ENCODE data around the gene DNAJC6.

The DNAJC6 gene

GRCh38 chr1:65417729-65418128 is 108.4 kb downstream of the DNAJC6 start:
- Histone ChIP-seq H3K27me3 (ENCODE audit: control insufficient read depth, insufficient read depth, low read length) (no peaks in the 10 kb centered on the region), H3K4me3 (ENCODE audit: low read length) (no peak overlapping the region), H3K9me3 (ENCODE audit: control insufficient read depth, low read length) (no peaks in the 10 kb centered on the region), H3K9ac (ENCODE audit: low read length) (no peak overlapping the region), H3K4me1 (ENCODE audit: control insufficient read depth, insufficient read depth, low read length) (peaks cover 15% of the 10 kb centered on the region), H3K36me3 (ENCODE audit: control insufficient read depth, insufficient read depth, low read length) (no peaks in the 10 kb centered on the region)

- H3K9ac ChIP-seq (ENCODE audit: low read length) = no peak overlapping the region
- no peak overlapping the region for H3K4me3 ChIP-seq (ENCODE audit: low read length)
Measured at GRCh38 chr1:65418522-65419185, 109.3 kb downstream of the DNAJC6 start.

GRCh38 chr1:65419681-65420589 is 110.6 kb downstream of the DNAJC6 start:
- H3K9me3 ChIP-seq (ENCODE audit: control insufficient read depth, low read length) = no peaks in the 10 kb centered on the region
- peaks cover 22% of the 10 kb centered on the region for H3K4me1 ChIP-seq (ENCODE audit: control insufficient read depth, insufficient read depth, low read length)
- H3K9ac ChIP-seq (ENCODE audit: low read length) = peak overlapping the region; percentile 73
- no peaks in the 10 kb centered on the region for H3K27me3 ChIP-seq (ENCODE audit: control insufficient read depth, insufficient read depth, low read length)
- H3K36me3 ChIP-seq (ENCODE audit: control insufficient read depth, insufficient read depth, low read length) = no peaks in the 10 kb centered on the region
- H3K4me3 ChIP-seq (ENCODE audit: low read length) = peak overlapping the region; percentile 71

More at GRCh38 chr1:65418522-65419185, 109.3 kb downstream of the DNAJC6 start:
- Histone ChIP-seq H3K36me3 (ENCODE audit: control insufficient read depth, insufficient read depth, low read length) (no peaks in the 10 kb centered on the region), H3K27me3 (ENCODE audit: control insufficient read depth, insufficient read depth, low read length) (no peaks in the 10 kb centered on the region), H3K4me1 (ENCODE audit: control insufficient read depth, insufficient read depth, low read length) (peaks cover 22% of the 10 kb centered on the region), H3K9me3 (ENCODE audit: control insufficient read depth, low read length) (no peaks in the 10 kb centered on the region)

DNA sequence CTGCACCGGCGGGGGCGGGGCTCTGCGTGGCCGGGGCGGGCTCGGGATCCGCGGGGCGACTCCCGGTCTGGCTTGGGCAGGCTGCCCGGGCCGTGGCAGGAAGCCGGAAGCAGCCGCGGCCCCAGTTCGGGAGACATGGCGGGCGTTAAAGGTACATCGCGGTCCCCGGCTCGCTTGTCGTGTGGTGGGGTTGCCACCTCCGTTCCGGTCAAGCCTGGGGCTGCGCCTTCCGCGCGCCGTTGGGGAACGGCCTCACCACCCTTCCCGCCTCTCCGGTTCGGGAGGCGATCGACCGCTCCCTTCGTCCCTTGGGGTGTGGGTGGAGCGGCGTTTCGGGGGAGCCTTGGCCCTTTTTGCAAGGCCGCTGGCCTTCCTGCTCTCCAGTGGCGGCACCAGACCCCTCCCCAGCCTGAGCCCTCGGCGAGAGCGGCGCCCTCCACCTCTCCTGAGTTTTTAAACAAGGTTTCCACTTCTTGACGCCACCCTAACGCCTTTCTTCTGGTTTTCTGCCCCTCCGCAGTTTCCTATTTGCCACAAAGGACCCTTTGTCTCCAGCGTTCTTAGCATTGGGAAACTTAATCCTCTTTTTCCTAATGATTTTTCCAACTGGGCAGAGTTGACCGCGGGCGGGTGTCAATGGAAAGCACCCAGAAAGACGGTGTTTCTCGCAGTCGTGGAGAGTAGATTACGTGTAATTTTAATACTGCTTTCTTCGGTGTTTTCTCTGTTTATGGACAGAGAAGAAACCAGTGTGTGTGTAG is 111.4 kb downstream of the DNAJC6 start, which contains the start of the genes LEPR and LEPROT:
TSS of gene LEPR (plus strand) at position 79 of the 761 bp plus-strand sequence. CDS start 144,898 bp downstream, outside the sequence.
TSS of gene LEPROT (plus strand) at position 79 of the 761 bp plus-strand sequence. CDS start at position 136, 57 bp downstream.
- H3K4me1 ChIP-seq (ENCODE audit: control insufficient read depth, insufficient read depth, low read length) = peaks cover 22% of the 10 kb centered on the region

DNA sequence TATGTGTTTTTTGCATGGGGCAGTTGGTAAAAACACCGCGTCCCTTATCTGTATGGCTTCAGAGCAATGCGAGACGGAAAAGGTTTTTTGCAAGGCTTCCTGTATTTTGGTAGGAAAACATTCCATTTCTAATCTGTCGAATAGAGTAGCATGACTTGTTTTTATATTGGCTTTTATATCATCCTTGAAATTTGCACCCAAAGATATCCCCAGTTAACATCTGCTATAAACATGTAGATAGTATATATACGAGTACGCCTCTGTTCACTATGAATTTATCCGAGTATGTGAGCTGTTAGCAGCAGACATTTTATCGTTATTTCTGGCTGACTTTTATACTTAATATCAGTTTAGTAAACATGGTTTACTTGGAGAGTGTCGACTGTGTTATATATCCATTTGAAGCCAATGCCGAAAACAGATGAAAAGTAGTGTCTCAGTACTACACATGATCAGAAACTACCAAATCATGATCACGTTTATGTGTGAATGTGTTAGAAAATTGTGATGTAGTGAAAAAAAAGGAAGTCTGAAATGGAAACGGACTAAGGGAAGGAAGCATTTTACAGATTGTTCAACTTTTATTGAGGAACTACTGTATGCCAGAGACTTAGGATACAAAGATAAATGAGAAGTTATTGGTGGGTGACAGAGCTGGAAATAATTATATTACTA is 112.1 kb downstream of the DNAJC6 start:
- H3K36me3 ChIP-seq (ENCODE audit: control insufficient read depth, insufficient read depth, low read length) = peaks cover 10% of the 10 kb centered on the region
- peak overlapping the region; percentile 37 for H3K4me3 ChIP-seq (ENCODE audit: low read length)
- no peaks in the 10 kb centered on the region for H3K27me3 ChIP-seq (ENCODE audit: control insufficient read depth, insufficient read depth, low read length)
- no peaks in the 10 kb centered on the region for H3K9me3 ChIP-seq (ENCODE audit: control insufficient read depth, low read length)
- H3K4me1 ChIP-seq (ENCODE audit: control insufficient read depth, insufficient read depth, low read length) = peaks cover 22% of the 10 kb centered on the region
- H3K9ac ChIP-seq (ENCODE audit: low read length) = peak overlapping the region; percentile 98

More for the DNA sequence above, 111.4 kb downstream of the DNAJC6 start, which contains the start of the genes LEPR and LEPROT:
- peak within 1 kb of the TSS; percentile 98 for H3K9ac ChIP-seq (ENCODE audit: low read length)
- H3K4me3 ChIP-seq (ENCODE audit: low read length) = peak within 1 kb of the TSS; percentile 71
- H3K27me3 ChIP-seq (ENCODE audit: control insufficient read depth, insufficient read depth, low read length) = no peaks in the 10 kb centered on the region
- H3K36me3 ChIP-seq (ENCODE audit: control insufficient read depth, insufficient read depth, low read length) = peaks cover 5% of the 10 kb centered on the region
- H3K9me3 ChIP-seq (ENCODE audit: control insufficient read depth, low read length) = no peaks in the 10 kb centered on the region

DNA sequence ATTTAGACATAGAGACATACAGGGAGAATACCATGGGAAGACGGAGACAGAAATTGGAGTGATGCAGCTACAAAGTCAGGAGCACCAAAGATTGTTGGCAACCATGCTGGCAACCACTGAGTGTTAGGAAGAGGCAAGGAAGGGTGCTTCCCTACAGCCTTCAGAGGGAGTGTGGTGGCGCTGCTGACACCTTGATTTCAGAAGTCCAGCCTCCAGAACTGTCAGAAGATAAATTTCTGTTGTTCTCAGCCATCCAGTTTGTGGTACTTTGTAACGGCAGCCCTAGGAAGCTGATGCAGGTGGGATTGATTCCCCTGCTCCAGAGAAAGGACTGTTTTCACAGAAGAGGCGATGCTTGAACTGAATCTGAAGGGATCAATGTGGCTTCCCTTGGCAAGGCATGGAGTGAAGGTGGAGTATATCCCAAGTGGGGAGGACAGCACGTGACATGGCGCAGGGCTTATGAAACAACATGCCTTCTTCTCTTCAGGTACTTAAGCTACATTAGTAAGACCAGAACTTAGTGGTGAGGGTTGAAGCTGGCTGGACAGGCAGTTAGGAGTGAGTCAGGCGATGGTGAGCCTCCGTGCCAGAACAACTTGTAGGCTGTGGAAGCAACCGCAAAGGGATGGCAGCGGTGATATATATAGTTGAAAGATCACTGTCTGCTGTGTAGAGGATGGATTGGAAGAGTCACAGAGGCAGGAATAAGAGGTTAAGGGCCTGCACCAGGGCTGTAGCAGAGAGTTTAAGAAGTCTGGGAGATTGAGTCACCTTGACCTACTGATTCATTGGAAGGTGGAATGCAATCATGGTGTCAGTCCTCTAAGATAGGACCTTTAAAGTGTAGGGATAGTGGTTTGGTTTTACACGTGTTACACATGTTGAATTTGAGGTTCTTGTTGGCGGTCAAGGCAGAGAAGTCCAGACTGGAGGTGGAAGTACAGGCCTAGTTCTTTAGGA is 113.2 kb downstream of the DNAJC6 start:
- Histone ChIP-seq H3K9me3 (ENCODE audit: control insufficient read depth, low read length) (no peaks in the 10 kb centered on the region), H3K36me3 (ENCODE audit: control insufficient read depth, insufficient read depth, low read length) (peaks cover 10% of the 10 kb centered on the region), H3K4me1 (ENCODE audit: control insufficient read depth, insufficient read depth, low read length) (peaks cover 22% of the 10 kb centered on the region), H3K27me3 (ENCODE audit: control insufficient read depth, insufficient read depth, low read length) (no peaks in the 10 kb centered on the region), H3K4me3 (ENCODE audit: low read length) (no peak overlapping the region), H3K9ac (ENCODE audit: low read length) (peak overlapping the region; percentile 98)

- H3K27me3 ChIP-seq (ENCODE audit: control insufficient read depth, insufficient read depth, low read length) = no peaks in the 10 kb centered on the region
- H3K9ac ChIP-seq (ENCODE audit: low read length) = no peak overlapping the region
- peaks cover 10% of the 10 kb centered on the region for H3K36me3 ChIP-seq (ENCODE audit: control insufficient read depth, insufficient read depth, low read length)
- no peak overlapping the region for H3K4me3 ChIP-seq (ENCODE audit: low read length)
- no peaks in the 10 kb centered on the region for H3K9me3 ChIP-seq (ENCODE audit: control insufficient read depth, low read length)
- peaks cover 22% of the 10 kb centered on the region for H3K4me1 ChIP-seq (ENCODE audit: control insufficient read depth, insufficient read depth, low read length)
Measured at GRCh38 chr1:65423884-65424572, 114.7 kb downstream of the DNAJC6 start.

DNA sequence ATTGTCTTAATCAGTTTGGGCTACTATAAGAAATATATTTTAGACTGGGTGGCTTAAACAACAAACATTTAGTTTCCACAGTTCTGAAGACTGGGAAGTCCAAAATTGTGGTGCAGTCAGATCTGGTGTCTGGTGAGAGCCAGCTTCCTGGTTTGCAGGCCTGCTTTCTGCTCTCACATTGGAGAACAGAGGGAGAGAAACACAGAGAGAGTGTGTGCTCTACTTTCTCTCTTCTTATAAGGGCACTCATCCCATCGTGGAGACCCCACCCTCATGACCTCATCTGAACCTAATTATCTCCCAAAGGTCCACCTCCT is 115.2 kb downstream of the DNAJC6 start:
- Histone ChIP-seq H3K9me3 (ENCODE audit: control insufficient read depth, low read length) (no peaks in the 10 kb centered on the region), H3K9ac (ENCODE audit: low read length) (no peak overlapping the region), H3K36me3 (ENCODE audit: control insufficient read depth, insufficient read depth, low read length) (peaks cover 10% of the 10 kb centered on the region), H3K4me1 (ENCODE audit: control insufficient read depth, insufficient read depth, low read length) (peaks cover 19% of the 10 kb centered on the region), H3K4me3 (ENCODE audit: low read length) (no peak overlapping the region), H3K27me3 (ENCODE audit: control insufficient read depth, insufficient read depth, low read length) (no peaks in the 10 kb centered on the region)

GRCh38 chr1:65425006-65425405 is 115.7 kb downstream of the DNAJC6 start:
- H3K36me3 ChIP-seq (ENCODE audit: control insufficient read depth, insufficient read depth, low read length) = peaks cover 10% of the 10 kb centered on the region
- H3K9ac ChIP-seq (ENCODE audit: low read length) = no peak overlapping the region
- no peaks in the 10 kb centered on the region for H3K9me3 ChIP-seq (ENCODE audit: control insufficient read depth, low read length)
- peaks cover 17% of the 10 kb centered on the region for H3K4me1 ChIP-seq (ENCODE audit: control insufficient read depth, insufficient read depth, low read length)
- no peaks in the 10 kb centered on the region for H3K27me3 ChIP-seq (ENCODE audit: control insufficient read depth, insufficient read depth, low read length)
- H3K4me3 ChIP-seq (ENCODE audit: low read length) = no peak overlapping the region

GRCh38 chr1:65425697-65426096 is 116.4 kb downstream of the DNAJC6 start:
- Histone ChIP-seq H3K36me3 (ENCODE audit: control insufficient read depth, insufficient read depth, low read length) (peaks cover 10% of the 10 kb centered on the region), H3K4me1 (ENCODE audit: control insufficient read depth, insufficient read depth, low read length) (peaks cover 17% of the 10 kb centered on the region), H3K9ac (ENCODE audit: low read length) (no peak overlapping the region), H3K4me3 (ENCODE audit: low read length) (no peak overlapping the region), H3K9me3 (ENCODE audit: control insufficient read depth, low read length) (no peaks in the 10 kb centered on the region), H3K27me3 (ENCODE audit: control insufficient read depth, insufficient read depth, low read length) (no peaks in the 10 kb centered on the region)
